GM12878 (cell line): Measurements from ENCODE around the gene PLPPR2. TPM values are rescaled to one million over a fixed set of nuclear protein-coding genes. Genes with fewer than 3 reads are reported as not detected.

Experiments
- ATAC-seq: fragments of 200-7000 bp; cut with Tn5 transposase; 3 replicates; pipeline ENCODE4 v1.9.1; 2020; ENCODE audit warnings: mild to moderate bottlenecking, moderate library complexity
- BruUV-seq: library from RNA; stranded (reverse); fragments of 400-500 nt; replicated peaks from 2 replicates; lab custom pipeline; 2021; lab: Mats Ljungman, UMichigan
- CTCF ChIA-PET: fragments of 300-600 bp; sonication (Branson Sonifier 250); formaldehyde crosslinking; extraction: SDS; loops from one replicate; lab custom pipeline; 2021; ENCODE audit warnings: inconsistent platforms; lab: Yijun Ruan, JAX
- POLR2A ChIA-PET: fragments of 350-600 bp; formaldehyde crosslinking; extraction: SDS; loops from one replicate; lab custom pipeline; 2021; ENCODE audit warnings: inconsistent platforms; lab: Charles Lee
- RAD21 ChIA-PET: fragments of 300-600 bp; sonication (Branson Sonifier 250); formaldehyde crosslinking; loops from one replicate; lab custom pipeline; 2023; ENCODE audit warnings: antibody characterized with exemption; ENCODE audit not compliant: unreplicated experiment; lab: Charles Lee
- SMC1A ChIA-PET: fragments of 300-600 bp; sonication (Branson Sonifier 250); formaldehyde crosslinking; loops from one replicate; lab custom pipeline; 2023; ENCODE audit not compliant: unreplicated experiment, uncharacterized antibody; lab: Charles Lee
- DNase-seq: peaks from one replicate; pipeline ENCODE4 v3.0.0-alpha.2; 2011; ENCODE audit warnings: low read depth, low spot score
- FAIRE-seq: peaks from 3 replicates; lab custom pipeline; 2011; peaks lifted over from hg19 to GRCh38; lab: Jason Lieb, UNC
- H2AFZ ChIP-seq: 2 replicates; pipeline ENCODE4 v1.6.0; 2011; ENCODE audit warnings: low read depth, low read length, control low read depth; ENCODE audit not compliant: control insufficient read depth
- H3K27ac ChIP-seq: 2 replicates; pipeline ENCODE4 v1.5.1; 2011; ENCODE audit warnings: control low read depth; ENCODE audit not compliant: control insufficient read depth, insufficient read depth
- H3K27me3 ChIP-seq, 2 experiments: replicated peaks in 1 of 2; 2 replicates each; pipeline versions ENCODE4 v1.6.0 to v1.6.1; 2011; ENCODE audit warnings: low read length in 1 of 2; ENCODE audit not compliant: control insufficient read depth in 2 of 2, insufficient read depth in 2 of 2
- H3K36me3 ChIP-seq, 2 experiments: 2 replicates each; pipeline ENCODE4 v1.5.1; 2011; ENCODE audit warnings: low read length in 1 of 2; ENCODE audit not compliant: control insufficient read depth in 2 of 2, insufficient read depth in 2 of 2
- H3K4me1 ChIP-seq: 2 replicates; pipeline ENCODE4 v1.6.1; 2011; ENCODE audit warnings: mild to moderate bottlenecking, low read length, moderate library complexity, mixed read lengths; ENCODE audit not compliant: control insufficient read depth, insufficient read depth
- H3K4me2 ChIP-seq: 2 replicates; pipeline ENCODE4 v1.6.0; 2011; ENCODE audit warnings: control low read depth; ENCODE audit not compliant: control insufficient read depth, insufficient read depth
- H3K4me3 ChIP-seq: fragments of 200-600 bp; sonication (generic); 2 replicates; pipeline ENCODE4 v1.5.1; 2016
- H3K79me2 ChIP-seq: 2 replicates; pipeline ENCODE4 v1.6.0; 2011; ENCODE audit warnings: low read length; ENCODE audit not compliant: control insufficient read depth, insufficient read depth
- H3K9ac ChIP-seq: 2 replicates; pipeline ENCODE4 v1.8.0; 2011; ENCODE audit warnings: low read length, control low read depth, mixed read lengths; ENCODE audit not compliant: control insufficient read depth, insufficient read depth
- H3K9me3 ChIP-seq: replicated peaks from 3 replicates; pipeline ENCODE4 v1.5.1; 2011; ENCODE audit warnings: mild to moderate bottlenecking, low read length; ENCODE audit not compliant: control insufficient read depth, insufficient read depth
- H4K20me1 ChIP-seq: 2 replicates; pipeline ENCODE4 v1.6.0; 2011; ENCODE audit not compliant: control insufficient read depth, insufficient read depth
- CHD4 ChIP-seq: fragments of 200-600 bp; sonication (generic); IDR thresholded peaks from 2 replicates; pipeline ENCODE4 v1.6.1; 2016; ENCODE audit warnings: mild to moderate bottlenecking
- FOS ChIP-seq: IDR thresholded peaks from 3 replicates; pipeline ENCODE4 v1.6.1; 2011; ENCODE audit warnings: borderline replicate concordance; ENCODE audit not compliant: insufficient read length; ENCODE audit errors: extremely low read depth
- MYC ChIP-seq: IDR thresholded peaks from 2 replicates; pipeline ENCODE4 v1.6.1; 2011; ENCODE audit warnings: mild to moderate bottlenecking, low read length, moderate library complexity, inconsistent platforms; ENCODE audit not compliant: insufficient read depth, insufficient replicate concordance, insufficient read length, severe bottlenecking
- POLR2AphosphoS2 ChIP-seq: IDR thresholded peaks from 2 replicates; pipeline ENCODE4 v1.6.1; 2011; ENCODE audit warnings: low read depth, mild to moderate bottlenecking, low read length, improper control_type of control experiment, moderate library complexity
- WGBS: methylation state at CpG from one replicate; pipeline ENCODE4 v1.1.6; 2016; ENCODE audit warnings: low lambda C conversion rate; ENCODE audit not compliant: insufficient replicate concordance, insufficient coverage; ENCODE audit errors: missing lambda C conversion rate; 5-methylcytosine and 5-hydroxymethylcytosine counted together
- in situ Hi-C: fragments of 300-500 bp; cut with MboI; formaldehyde crosslinking; loops from 9 replicates; pipeline ENCODE4 v1.14.3; 2018; ENCODE audit warnings: mixed read lengths
- intact Hi-C: fragments of 100-400 bp; cut with micrococcal nuclease; formaldehyde crosslinking; loops from one replicate; pipeline ENCODE4 v1.14.2; 2022; ENCODE audit not compliant: unreplicated experiment
- polyA plus RNA-seq, 11 experiments: library from polyadenylated mRNA; depleted of rRNA in 4 of 11; unstranded in 6 of 11; stranded (reverse) in 5 of 11; fragments of >200 nt; fragmentation: Nextera tagmentation in 4 of 11; fragmentation: Illumina TruSeq in 1 of 11; extraction: Ambion mirVana in 4 of 11; extraction: Trizol in 1 of 11; gene quantifications; 1 replicate in 1 of 11; 2 replicates in 10 of 11; pipeline versions ENCODE4 v1.2.1 to v1.2.3, GENCODE V29; 2011 to 2016; ENCODE audit warnings: inconsistent platforms in 2 of 11, missing spikeins in 2 of 11, low read depth in 1 of 11
- total RNA-seq, 4 experiments: library from RNA; depleted of rRNA in 3 of 4; stranded (reverse); fragments of >200 nt in 3 of 4; fragmentation: Illumina TruSeq in 1 of 4; extraction: Trizol in 1 of 4; gene quantifications; 2 replicates each; pipeline versions ENCODE4 v1.2.1 to v1.2.3, GENCODE V29; 2013 to 2021

Gene PLPPR2
- total and polyA plus RNA-seq, 10 of the 15 experiments (the other 5 are each of a cell fraction or from before 2014, with no cell fraction given): 0.09 to 2.8 (median 0.70) TPM

GRCh38 chr19:11390933-11391680 is 35.9 kb downstream of the PLPPR2 start:
- WGBS: 30% methylated on average over 4 of the region's 4 CpGs
- POLR2A ChIA-PET: interaction anchor here (0.7 to 1.3 kb wide), 3 partner anchors 10 to 228 kb away, joined by 3 to 6 read pairs (median 5); no protein-coding TSS in a partner anchor

GRCh38 chr19:11397089-11397610 is 41.9 kb downstream of the PLPPR2 start:
- ATAC-seq: no peak
- CTCF ChIA-PET: interaction anchor here (0.7 kb wide), 1 partner anchor 85 kb away, joined by 3 read pairs; no protein-coding TSS in a partner anchor
- no peak overlapping the region for H2AFZ ChIP-seq
- BruUV-seq: no TSS peak
- TF ChIP-seq POLR2AphosphoS2 (no peak), FOS (no peak), CHD4 (no peak)
- TF ChIP-seq, all 136 proteins: peak for 0
- DNase-seq (no peak), FAIRE-seq (no peak)
- SMC1A ChIA-PET: interaction anchor here (0.6 kb wide), 1 partner anchor 1588 kb away, joined by 3 read pairs; no protein-coding TSS in a partner anchor
- RAD21 ChIA-PET: interaction anchor here (0.5 kb wide), 1 partner anchor 162 kb away, joined by 4 read pairs; no protein-coding TSS in a partner anchor
- Histone ChIP-seq H4K20me1 (no peaks in the 10 kb centered on the region), H3K27ac (no peak overlapping the region), H3K4me2 (no peak overlapping the region), H3K79me2 (no peaks in the 10 kb centered on the region), H3K27me3 (no peaks in the 10 kb centered on the region), H3K4me3 (no peak overlapping the region), H3K9ac (no peak overlapping the region), H3K9me3 (no peaks in the 10 kb centered on the region), H3K36me3 (no peaks in the 10 kb centered on the region), H3K4me1 (no peaks in the 10 kb centered on the region)
- 58% methylated on average over 18 of the region's 22 CpGs for WGBS
- POLR2A ChIA-PET: no interaction called here
- intact Hi-C loops (no loop called here), in situ Hi-C loops (no loop called here)

More at GRCh38 chr19:11390933-11391680, 35.9 kb downstream of the PLPPR2 start:
- ATAC-seq (no peak), DNase-seq (no peak), FAIRE-seq (no peak)
- Histone ChIP-seq H2AFZ (no peak overlapping the region), H3K4me1 (no peaks in the 10 kb centered on the region), H3K79me2 (no peaks in the 10 kb centered on the region), H3K9ac (no peak overlapping the region), H3K4me3 (no peak overlapping the region), H3K9me3 (no peaks in the 10 kb centered on the region; the same call in 1 of the 3 replicates), H3K36me3 (no peaks in the 10 kb centered on the region), H3K4me2 (no peak overlapping the region), H3K27me3 (no peaks in the 10 kb centered on the region), H4K20me1 (no peaks in the 10 kb centered on the region), H3K27ac (no peak overlapping the region)
- BruUV-seq: no TSS peak
- TF ChIP-seq MYC: no peak
- ChIA-PET RAD21 (interaction anchor here (0.7 to 1.2 kb wide), 2 partner anchors 17 to 94 kb away, joined by 3 read pairs; partner anchors contain the start of gene SWSAP1), SMC1A (interaction anchor here (1.5 to 1.9 kb wide), 2 partner anchors 10 to 91 kb away, joined by 3 to 7 read pairs; no protein-coding TSS in a partner anchor), CTCF (interaction anchor here (1.0 to 3.1 kb wide), 3 partner anchors 9 to 91 kb away, joined by 3 to 21 read pairs (median 5); partner anchors contain the start of gene SWSAP1)
- intact Hi-C loops (no loop called here), in situ Hi-C loops (no loop called here)
